ENCODE results near the gene SAP30BP. TPM values are rescaled to one million over a fixed set of nuclear protein-coding genes. Genes with fewer than 3 reads are reported as not detected.

The SAP30BP gene
- total RNA-seq, 4 donors from 2014 or later: 68.2 to 87.2 (median 77.2) TPM

- ATAC-seq: no peak
- no peak for TF ChIP-seq POLR2A (IDR thresholded peaks at IDR 0.05)
- H3K27ac ChIP-seq: no peak overlapping the region
Measured at GRCh38 chr17:75755990-75756389, 88.9 kb downstream of the SAP30BP start.

GRCh38 chr17:75756451-75757085 lies 89.4 kb downstream of the SAP30BP start:
- ATAC-seq: no peak
- no peak overlapping the region for H3K4me3 ChIP-seq
- TF ChIP-seq POLR2AphosphoS5 (IDR thresholded peaks at IDR 0.05): no peak
- H3K27ac ChIP-seq: no peak overlapping the region
- WGBS, 2 donors (ENCODE audit: low coverage in 1 of 2): no CpG with 5 or more reads among the region's 29 CpGs
- H3K4me1 ChIP-seq: peaks cover 0 to 25% (median 12%) of the 10 kb centered on the region in 3 donors
- H3K27me3 ChIP-seq: no peaks in the 10 kb centered on the region
- peaks cover 0 to 90% of the 10 kb centered on the region in 2 donors for H3K36me3 ChIP-seq
- H3K9me3 ChIP-seq: no peaks in the 10 kb centered on the region

More at GRCh38 chr17:75755990-75756389, 88.9 kb downstream of the SAP30BP start:
- no CpG with 5 or more reads among the region's 2 CpGs for WGBS, 2 donors (ENCODE audit: low coverage in 1 of 2)
- H3K36me3 ChIP-seq: peaks cover 0 to 93% of the 10 kb centered on the region in 2 donors
- no peaks in the 10 kb centered on the region for H3K27me3 ChIP-seq
- no peak overlapping the region for H3K4me3 ChIP-seq
- H3K4me1 ChIP-seq: peaks cover 0 to 25% (median 12%) of the 10 kb centered on the region in 3 donors
- H3K9me3 ChIP-seq: no peaks in the 10 kb centered on the region

- Histone ChIP-seq H3K27me3 (no peaks in the 10 kb centered on the region), H3K36me3 (peaks cover 0 to 86% of the 10 kb centered on the region in 2 donors), H3K4me1 (peaks cover 0 to 25% (median 12%) of the 10 kb centered on the region in 3 donors), H3K4me3 (no peak overlapping the region), H3K27ac (no peak overlapping the region), H3K9me3 (no peaks in the 10 kb centered on the region)
- TF ChIP-seq POLR2AphosphoS5 (IDR thresholded peaks at IDR 0.05) (no peak), EP300 (IDR thresholded peaks at IDR 0.05) (no peak), POLR2A (IDR thresholded peaks at IDR 0.05) (no peak), CTCF (IDR thresholded peaks at IDR 0.05) (no peak)
- no peak for ATAC-seq
- WGBS, 2 donors (ENCODE audit: low coverage in 1 of 2): no CpG with 5 or more reads among the region's 21 CpGs
Measured at GRCh38 chr17:75757086-75757681, 90.0 kb downstream of the SAP30BP start.

Other genes starting within 250 kb of the SAP30BP start
- gene TMEM94, start 210.7 kb upstream of the SAP30BP start, total RNA-seq: 10 to 100 TPM; 31.0 to 50.3 (median 42.8) TPM
- 10 to 100 TPM; 13.7 to 46.0 (median 15.6) TPM for gene CASKIN2, start 151.8 kb upstream of the SAP30BP start, total RNA-seq
- 10 to 100 TPM; 15.8 to 26.5 (median 17.1) TPM for gene TSEN54, start 150.8 kb upstream of the SAP30BP start, total RNA-seq
- 1 to 10 TPM; 2.3 to 7.9 (median 5.8) TPM for gene LLGL2, start 141.6 kb upstream of the SAP30BP start, total RNA-seq
- 10 to 100 TPM; 10.7 to 76.1 (median 50.8) TPM for gene MYO15B, start 79.5 kb upstream of the SAP30BP start, total RNA-seq
- gene SMIM5, start 33.9 kb upstream of the SAP30BP start, total RNA-seq: 1 to 10 TPM; 3.8 to 6.8 (median 5.0) TPM
- gene RECQL5, start 184 bp upstream of the SAP30BP start, total RNA-seq: 10 to 100 TPM in 3 of 4 donors, 1 to 10 TPM in 1; 6.4 to 15.1 (median 13.6) TPM
- gene ITGB4, start 54.1 kb downstream of the SAP30BP start, total RNA-seq: 10 to 100 TPM; 31.1 to 66.3 (median 41.8) TPM
- 10 to 100 TPM; 13.7 to 23.2 (median 20.4) TPM for gene GALK1, start 97.9 kb downstream of the SAP30BP start, total RNA-seq
- gene UNK, start 117.5 kb downstream of the SAP30BP start, total RNA-seq: 10 to 100 TPM in 3 of 4 donors, 1 to 10 TPM in 1; 9.8 to 41.6 (median 21.0) TPM
- gene UNC13D, start 177.1 kb downstream of the SAP30BP start, total RNA-seq: 10 to 100 TPM in 1 of 4 donors, 1 to 10 TPM in 3; 2.6 to 10.8 (median 5.6) TPM
- gene WBP2, start 188.0 kb downstream of the SAP30BP start, total RNA-seq: 10 to 100 TPM; 50.0 to 83.9 (median 57.6) TPM
- 100 to 1,000 TPM in 1 of 4 donors, 10 to 100 TPM in 3; 21.0 to 146 (median 40.8) TPM for gene TRIM47, start 211.2 kb downstream of the SAP30BP start, total RNA-seq
- 10 to 100 TPM; 18.7 to 34.4 (median 31.2) TPM for gene TRIM65, start 229.6 kb downstream of the SAP30BP start, total RNA-seq
- 10 to 100 TPM; 18.4 to 69.6 (median 44.3) TPM for gene MRPL38, start 237.5 kb downstream of the SAP30BP start, total RNA-seq

Measured in gastroesophageal sphincter (tissue), 4 donors.